Measurements from ENCODE around the gene ABL2.

- TF ChIP-seq CTCF (IDR thresholded peaks at IDR 0.05), result no peak
- TF ChIP-seq SP1 (CRISPR knock-in tag; conservative IDR thresholded peaks at IDR 0.05), result no peak
- TF ChIP-seq TEAD1 (CRISPR knock-in tag; IDR thresholded peaks at IDR 0.05), result no peak
- no peak for TF ChIP-seq ARID4B (CRISPR knock-in tag; IDR thresholded peaks at IDR 0.05; ENCODE audit: borderline replicate concordance)
- TF ChIP-seq CREM (CRISPR knock-in tag; IDR thresholded peaks at IDR 0.05), result no peak
- no peak for TF ChIP-seq ZNF138 (CRISPR knock-in tag; conservative IDR thresholded peaks at IDR 0.05)
- no peak for TF ChIP-seq TP53 (CRISPR knock-in tag; IDR thresholded peaks at IDR 0.05)
- no peak for TF ChIP-seq ZNF263 (CRISPR knock-in tag; IDR thresholded peaks at IDR 0.05; ENCODE audit: low read depth)
- TF ChIP-seq ZBTB21 (CRISPR knock-in tag; IDR thresholded peaks at IDR 0.05; ENCODE audit: borderline replicate concordance), result no peak
Observed at GRCh38 chr1:179101566-179101965, 127.9 kb downstream of the ABL2 start.

All from WTC11 (cell line).